HG02642 (cell line): Measurements from ENCODE around the gene IL15RA.

Experiments used
- ATAC-seq: cut with Tn5 transposase; IDR thresholded peaks from one replicate; pipeline ENCODE4 v1.9.1; 2021; ENCODE audit warnings: mild to moderate bottlenecking; ENCODE audit not compliant: unreplicated experiment, poor library complexity

Gene IL15RA, protein sequence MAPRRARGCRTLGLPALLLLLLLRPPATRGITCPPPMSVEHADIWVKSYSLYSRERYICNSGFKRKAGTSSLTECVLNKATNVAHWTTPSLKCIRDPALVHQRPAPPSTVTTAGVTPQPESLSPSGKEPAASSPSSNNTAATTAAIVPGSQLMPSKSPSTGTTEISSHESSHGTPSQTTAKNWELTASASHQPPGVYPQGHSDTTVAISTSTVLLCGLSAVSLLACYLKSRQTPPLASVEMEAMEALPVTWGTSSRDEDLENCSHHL

DNA sequence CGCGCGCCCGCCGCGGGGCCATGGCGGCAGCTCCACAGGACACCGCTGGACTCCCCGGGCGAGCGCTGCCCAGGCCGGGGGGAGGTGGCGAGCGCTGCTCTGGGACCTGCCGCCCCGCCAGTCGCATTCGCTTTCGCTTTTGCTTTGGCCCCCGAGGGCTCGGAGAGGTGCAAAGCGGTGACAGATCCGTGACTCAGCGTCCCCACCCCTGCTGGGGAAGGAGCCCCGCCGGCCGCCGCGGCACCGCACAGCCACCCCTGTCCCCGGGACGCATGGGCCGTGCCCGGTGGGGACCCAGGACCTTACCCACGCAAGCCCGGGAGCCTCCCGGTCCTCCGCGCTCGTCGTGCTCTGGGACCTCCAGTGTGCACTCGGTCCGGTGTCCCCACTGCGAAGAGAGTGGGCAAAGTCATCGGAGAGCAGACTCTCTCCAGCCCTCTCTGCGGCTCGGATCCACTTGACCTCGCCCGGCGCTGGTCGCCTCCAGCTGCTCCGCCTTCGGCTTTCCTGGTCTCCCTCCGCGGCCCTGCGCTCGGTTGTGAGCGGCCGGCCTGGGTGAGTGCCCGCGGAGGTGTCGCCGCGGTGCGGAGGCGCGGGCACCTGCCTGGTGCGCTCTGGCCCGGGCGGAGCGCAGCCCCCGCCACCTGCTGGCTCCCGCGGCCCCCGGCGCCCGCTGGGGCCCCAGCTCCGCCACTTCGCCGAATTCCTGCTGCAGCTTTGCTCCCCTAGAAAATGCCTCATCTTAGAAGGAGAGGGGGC lies at the start of gene IL15RA:
Gene IL15RA, minus strand, starts transcription at position 73 of the 759 bp plus-strand sequence. Its CDS starts 51 bp downstream, at position 22.
- ATAC-seq = peak; percentile 76

DNA sequence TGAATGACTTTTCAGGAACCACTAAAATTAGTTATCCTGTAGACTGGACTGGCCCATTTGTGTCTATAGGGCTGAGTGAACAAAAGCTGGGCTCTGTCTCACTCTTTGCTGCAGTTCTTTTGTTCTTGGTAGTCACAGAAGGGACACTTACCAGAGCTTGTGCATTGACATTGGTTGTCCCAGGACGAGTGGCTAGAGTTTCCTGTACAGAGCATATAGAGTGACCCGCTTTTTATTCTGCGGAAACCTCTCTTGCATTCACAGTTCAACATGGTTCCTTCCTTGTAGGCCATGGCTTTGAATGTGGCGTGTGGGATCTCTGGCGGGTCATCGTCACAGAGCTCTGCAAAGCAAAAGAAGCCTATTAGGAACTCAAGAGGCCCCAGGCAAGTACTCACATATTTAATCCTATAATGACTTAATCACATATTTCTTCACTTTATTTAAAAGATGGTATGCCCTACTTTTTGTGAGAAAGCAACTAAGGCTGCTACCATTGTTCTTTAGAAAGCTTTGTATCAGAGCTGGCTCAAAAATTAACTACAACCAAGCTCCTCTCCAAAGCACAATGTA lies 48.4 kb upstream of the IL15RA start:
- no peak for ATAC-seq

DNA sequence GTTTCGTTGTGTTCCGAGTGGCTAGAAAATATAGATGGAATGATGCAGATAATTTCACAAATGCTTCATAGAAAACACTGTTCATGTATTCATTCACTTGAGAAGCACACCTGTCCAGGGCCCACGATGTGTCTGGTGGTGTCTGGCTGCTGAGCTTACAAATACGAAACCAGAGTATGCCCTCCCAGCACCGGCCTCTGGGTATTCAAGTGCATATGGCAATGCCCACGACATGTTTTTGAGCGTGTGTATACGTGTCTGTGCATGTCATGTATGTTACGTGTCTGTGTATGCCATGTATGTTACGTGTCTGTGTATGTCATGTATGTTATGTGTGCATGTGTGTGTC lies 47.0 kb upstream of the IL15RA start:
- ATAC-seq = no peak

DNA sequence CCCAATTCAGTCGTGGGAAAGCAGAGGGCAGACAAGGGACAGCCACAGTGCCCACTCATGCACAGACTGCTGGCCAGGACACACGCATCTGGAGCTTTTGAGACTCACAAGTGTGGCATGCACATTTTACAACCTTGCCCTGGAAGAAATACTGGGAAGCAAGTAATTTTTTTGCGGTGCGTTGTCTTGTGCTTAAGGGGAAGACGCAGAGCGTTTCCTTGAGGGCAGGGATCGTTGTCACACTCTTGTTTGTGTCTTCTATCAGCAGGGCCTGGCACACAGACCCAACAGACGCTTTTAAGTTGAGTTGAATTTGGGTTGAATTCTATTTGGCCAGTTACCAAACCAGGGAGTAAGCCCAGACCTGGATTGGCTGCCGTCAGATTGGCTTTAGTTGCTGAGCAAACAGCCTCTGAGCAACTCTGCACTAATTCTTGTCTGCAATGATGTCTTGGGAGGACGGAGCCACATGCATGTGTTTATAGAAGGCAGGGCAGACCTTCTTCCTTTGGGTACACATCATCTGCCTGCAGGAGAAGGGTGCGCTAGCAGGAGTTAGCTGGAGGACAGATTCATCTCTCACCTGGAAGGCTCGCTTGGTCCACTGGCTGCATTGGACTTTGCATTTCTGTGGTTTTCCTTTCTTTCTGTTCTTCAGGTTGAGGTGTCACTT lies 46.5 kb upstream of the IL15RA start:
- no peak for ATAC-seq

DNA sequence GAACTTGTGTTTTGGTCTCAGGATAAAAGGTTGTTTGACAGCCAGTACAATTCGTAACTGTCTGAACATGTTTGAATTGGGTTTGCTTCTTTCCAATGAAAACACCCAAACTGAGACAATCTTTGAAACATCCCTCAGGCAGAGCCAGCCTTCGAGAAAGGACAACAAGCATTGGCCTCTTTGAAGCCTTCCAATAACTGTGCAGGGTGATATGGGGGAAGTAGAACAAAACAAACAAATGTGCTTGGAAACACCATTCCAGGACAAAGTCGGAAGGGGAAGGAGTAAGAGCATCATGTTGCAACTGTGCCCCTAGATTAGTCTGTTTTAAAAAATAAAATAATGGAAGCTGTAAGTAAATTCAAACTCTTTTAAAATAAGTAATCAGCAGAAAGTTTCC lies 45.3 kb upstream of the IL15RA start:
- ATAC-seq = no peak

DNA sequence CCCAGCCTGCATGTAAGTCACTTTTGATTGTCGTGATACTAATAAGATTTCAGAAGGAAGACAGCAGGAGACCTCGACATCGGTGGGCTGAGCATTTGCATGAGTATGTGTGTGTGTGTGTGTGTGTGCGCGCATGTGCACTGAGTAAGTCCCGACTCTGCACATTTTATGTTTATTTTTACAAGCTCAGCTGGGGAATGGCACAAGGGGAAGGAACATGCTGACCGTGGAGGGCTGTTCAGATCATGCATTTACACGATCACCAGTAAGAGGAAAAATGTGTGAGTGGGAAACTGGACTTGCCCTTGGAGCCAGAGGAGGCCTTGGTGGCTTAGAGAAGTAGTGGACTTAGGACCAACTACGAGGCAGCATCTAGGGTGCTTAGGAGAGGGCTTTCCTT lies 43.5 kb upstream of the IL15RA start:
- no peak for ATAC-seq

DNA sequence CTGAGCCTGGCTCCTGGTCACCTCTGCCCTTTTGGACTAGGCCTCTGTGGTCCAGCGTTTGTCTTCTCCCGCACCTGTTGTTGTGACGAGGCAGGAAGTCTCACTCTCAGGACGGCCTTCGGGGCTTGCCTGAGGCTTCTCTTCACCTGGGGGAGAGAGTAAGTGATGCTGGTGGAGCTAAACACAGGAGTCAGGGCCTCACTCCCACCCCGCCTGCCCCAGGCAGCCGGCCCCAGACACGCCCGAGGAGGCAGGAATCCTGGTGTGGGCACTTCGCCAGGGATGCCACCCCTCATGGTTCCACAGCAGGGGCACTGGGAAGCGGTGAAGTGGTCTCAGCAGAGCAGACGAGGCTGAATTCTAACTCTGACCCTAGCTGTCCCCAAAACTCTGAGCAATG lies 42.5 kb upstream of the IL15RA start:
- no peak for ATAC-seq

DNA sequence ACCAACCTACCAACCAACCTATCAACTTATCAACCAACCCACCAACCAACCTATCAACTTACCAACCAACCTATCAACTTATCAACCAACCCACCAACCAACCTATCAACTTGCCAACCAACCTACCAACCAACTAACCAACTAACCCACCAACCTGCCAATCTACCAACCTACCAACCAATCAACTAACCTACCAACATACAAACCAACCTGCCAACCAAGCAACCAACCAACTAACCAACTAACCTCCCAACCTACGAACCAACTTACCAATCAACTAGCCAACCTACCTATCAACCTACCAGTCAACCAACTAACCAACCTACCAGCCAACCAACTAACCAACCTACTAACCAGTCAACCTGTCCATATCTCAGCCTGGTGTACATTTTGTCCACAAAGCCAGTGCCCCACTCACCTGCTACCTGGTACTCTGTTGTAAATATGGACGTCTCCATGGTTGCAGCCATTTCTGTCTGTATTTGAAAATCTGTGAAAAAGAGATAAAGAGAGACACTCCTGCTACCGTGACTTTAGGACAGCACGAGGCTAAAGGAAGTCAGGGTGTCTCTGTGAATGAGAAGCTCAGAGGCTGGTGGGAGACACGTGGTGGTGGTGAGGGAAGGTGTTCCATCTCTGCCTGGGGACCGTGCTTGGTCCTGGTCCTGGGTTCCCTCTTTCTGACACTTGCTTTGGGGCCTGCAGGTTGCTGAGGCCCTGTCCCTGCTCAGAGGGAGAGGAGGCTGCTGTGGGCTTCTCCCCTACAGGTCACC lies 41.9 kb upstream of the IL15RA start:
- no peak for ATAC-seq

DNA sequence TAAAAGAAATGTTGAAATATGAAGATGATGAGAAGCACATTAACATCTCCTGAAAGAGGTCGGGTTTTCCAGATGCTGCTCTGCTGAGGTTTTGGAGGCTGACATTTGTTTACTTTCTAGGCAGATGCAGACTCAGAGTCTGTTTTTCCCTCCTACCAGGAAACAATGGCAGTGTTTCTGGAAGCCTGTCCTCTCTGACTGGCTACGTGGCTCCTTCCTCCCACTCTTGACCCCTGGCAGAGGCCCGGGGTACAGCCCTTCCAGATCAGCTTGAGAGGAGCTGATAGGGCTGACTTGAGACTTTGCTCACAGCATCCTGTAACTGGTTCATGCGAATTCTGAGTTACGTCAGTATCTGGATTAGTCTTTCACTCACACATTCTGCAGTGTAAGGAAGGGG lies 41.1 kb upstream of the IL15RA start:
- no peak for ATAC-seq

DNA sequence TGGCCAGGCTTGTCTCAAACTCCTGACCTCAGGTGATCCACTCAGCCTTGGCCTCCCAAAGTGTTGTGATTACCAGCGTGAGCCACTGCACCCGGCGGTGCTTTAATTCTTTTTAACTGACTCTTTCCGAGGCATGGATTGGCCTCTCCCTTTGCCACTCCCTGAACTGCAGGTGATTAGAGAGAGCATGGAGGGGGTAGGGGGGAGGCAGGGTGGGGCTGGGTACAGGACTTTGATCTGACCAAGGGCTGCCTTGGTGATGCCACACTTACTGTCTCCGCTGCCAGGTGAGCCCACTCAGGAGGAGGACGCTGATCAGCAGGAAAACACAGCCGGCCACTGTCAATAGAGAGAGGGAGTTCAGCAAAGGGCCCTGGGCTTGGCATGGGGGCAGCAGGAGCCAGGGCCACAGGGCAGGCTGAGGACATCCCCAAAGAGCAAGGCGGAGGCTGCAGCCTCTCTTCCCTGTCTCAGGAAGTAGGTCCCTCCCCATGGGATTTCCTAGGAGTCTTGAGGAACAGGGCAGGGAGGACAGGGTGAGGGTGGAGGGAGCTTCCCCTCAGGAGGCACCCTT lies 40.5 kb upstream of the IL15RA start:
- no peak for ATAC-seq

DNA sequence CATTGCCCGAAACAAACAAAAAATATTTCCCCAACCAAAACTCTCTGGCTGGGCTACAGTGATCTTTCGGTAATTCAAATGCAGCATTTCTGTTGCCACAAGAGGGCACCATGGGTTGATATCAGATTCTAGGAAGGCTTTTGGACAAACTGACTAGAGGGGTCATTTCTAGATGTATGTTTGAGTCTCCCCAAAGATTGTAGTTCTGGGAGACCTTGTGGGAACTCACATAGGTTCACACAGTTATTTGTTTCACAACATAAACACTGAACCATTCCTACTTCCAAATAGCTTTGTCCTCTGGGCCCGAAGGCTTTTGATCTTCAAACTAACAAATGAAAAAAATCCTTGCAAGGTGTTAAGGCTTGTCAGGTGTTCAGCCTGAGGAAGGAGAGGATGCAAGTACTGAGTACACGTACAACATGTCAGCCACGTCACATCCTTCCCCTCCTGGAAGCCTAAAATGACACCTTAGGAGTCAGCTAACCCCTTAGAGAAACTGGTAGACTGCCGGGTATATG lies 37.0 kb upstream of the IL15RA start:
- no peak for ATAC-seq

DNA sequence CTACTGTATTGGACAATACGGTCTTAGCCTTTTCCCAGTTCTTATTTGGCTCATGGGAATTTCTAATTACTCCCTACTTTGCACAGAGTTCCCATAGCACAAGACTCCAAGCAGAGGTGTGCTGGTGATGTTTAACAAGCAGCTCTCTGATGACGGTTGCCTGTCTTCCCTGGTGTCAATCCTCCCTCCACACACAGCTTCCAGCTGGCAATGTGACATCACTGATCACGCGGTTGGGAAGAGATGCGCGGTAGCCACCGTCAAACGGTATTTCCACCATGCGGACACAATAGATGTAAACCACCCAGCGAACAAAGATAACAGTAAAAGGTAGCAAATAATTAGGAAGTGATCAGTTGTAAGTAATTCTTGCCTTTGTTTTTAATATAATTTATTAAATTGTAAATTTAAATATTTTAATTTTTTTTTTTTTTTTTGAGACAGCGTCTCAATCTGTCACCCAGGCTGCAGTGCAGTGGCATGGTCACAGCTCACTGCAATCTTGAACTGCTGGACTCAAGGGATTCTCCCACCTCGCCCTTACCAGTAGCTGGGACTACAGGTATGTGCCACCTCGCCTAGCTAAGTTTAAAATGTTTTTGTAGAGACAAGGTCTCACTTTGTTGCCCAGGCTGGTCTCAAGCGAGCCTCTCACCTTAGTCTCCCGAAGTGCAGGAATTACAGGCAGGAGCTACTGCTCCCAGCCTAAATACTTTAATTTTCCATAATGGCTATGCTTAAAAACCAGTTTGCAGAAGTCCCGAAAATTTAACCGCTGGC lies 36.3 kb upstream of the IL15RA start:
- no peak for ATAC-seq

DNA sequence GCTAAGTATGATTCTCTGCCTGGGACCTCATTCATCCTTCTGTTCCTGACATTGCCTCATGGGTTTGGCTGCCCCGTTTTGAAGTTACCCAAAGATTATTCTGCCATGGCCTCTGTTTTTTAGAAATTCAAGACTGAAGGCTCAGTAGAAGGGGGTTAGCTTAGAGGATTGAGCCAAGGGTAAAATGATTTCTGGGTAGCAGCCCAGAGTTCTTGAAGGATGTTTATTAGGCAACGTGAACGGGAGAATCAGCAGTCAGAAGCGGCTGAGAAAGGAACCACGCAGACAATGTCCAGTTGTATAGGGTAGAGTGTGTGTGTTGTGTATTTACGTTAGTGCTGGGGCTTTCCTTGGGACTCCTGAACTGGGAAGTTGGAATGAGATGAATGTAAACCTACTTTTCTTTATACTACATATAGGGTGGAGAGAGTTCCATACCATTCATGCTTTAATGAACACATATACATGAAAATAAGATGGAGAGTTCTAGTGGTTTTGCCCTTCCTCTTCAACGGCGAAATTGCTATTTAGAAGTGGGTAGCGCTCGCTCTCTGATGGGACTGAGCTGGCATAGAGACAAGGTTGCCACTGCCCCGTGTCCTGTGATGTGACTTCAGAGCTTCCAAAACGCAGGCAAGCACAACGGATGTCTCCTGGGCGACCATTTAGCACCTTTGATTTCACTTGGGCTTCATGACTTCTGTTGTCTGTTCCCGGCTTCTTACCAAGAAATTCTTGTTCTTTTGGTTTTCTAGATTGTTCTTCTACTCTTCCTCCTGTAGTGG lies 35.0 kb upstream of the IL15RA start:
- ATAC-seq = no peak

DNA sequence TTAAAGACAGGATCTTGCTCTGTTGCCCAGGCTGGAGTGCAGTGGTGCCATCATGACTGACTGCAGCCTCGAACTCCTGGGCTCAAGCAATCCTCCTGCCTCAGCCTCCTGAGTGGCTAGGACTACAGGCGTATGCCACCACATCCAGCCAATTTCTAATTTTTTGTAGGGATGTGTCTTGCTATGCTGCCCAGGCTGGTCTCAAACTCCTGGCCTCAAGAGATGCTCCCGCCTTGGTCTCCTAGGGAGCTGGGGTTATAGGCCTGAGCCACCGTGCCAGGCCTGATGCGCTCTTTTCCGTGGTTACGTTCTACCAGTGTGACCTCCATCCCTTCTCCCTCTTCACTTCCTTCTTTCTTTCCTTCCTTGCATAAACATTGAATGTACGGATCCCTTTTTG lies 34.2 kb upstream of the IL15RA start:
- no peak for ATAC-seq

DNA sequence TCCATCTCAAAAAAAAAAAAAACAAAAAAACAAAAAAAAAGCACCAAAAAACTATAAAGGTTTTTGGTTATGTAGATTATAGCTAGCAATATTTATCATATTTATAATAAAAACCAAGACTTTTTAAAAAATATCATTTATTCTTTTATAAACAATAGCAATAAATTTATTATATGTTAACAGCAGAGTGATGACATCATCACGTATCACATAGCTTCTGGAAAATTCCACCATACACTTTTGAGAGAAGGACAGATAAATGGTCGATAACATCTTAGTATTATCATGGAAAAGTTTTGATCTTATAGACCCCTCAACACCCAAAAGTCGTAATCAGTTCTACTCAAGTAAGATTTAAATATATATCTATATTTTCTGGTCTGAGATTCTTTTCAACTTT lies 33.2 kb upstream of the IL15RA start:
- no peak for ATAC-seq

DNA sequence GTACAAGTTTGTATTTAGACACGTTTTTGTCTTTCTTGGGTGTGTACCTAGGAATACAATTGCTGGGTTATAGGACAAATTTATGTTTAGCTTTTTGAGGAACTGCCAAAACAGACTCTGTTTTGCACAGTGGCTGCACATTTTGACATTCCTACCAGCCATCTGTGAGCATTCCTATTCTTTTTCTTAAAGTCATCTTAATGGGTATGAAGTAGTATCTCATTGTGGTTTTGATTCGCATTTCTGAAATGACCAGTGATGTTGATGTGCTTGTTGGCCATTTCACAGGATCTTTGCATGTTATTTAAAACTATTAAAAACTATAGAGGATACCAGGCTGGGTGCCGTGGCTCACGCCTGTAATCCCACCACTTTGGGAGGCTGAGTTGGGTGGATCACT lies 32.6 kb upstream of the IL15RA start:
- ATAC-seq = no peak

DNA sequence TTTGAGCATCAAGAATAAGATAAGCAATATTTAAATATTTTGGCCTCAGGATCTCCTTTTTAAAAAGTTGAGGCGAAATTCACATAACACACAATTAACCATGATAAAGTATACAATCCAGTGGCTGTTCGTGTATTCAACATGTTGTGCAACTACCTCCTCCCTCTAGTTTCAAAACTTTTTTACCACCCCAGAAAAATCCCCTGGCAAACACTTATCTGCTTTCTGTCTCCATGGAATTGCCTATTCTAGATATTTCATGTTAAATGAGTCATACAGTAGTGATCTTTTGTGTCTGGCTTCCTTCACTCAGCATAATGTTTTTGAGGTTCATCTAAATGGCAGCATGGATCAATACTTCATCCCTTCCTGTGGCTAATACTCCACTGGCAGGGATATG lies 31.8 kb upstream of the IL15RA start:
- no peak for ATAC-seq

DNA sequence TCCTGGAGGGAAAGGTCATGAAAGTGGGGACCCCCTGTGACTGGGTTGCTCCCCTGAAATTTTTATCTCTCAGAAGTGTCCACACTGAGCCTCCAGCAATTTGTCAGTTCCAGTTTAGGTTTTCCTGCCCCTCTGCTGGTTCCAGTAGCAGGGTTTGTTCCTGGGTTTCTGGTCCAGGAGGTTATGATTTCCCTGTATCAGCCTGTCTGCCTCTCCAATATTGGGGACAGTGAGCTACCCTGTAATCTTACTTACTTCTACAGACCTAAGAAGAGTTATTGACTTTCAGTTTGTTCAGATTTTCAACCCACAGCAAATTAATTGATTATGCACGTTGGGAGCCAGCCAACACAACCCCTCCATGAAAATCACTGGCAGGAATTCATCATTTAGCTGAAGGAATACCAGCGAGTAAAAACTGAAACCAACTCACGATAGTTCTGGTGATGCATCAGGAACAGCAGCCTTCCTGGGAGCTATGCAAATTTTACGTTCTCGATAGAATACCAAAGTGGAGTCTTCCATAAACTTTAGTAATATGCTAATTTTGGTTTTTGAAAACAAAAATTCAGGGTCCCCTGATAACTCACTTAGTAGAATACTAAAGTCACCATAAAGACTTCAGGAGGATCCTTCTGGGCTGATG lies 31.3 kb upstream of the IL15RA start:
- no peak for ATAC-seq
